ENCODE measurements around the gene MCTP1.

- TF ChIP-seq, protein P1, sequence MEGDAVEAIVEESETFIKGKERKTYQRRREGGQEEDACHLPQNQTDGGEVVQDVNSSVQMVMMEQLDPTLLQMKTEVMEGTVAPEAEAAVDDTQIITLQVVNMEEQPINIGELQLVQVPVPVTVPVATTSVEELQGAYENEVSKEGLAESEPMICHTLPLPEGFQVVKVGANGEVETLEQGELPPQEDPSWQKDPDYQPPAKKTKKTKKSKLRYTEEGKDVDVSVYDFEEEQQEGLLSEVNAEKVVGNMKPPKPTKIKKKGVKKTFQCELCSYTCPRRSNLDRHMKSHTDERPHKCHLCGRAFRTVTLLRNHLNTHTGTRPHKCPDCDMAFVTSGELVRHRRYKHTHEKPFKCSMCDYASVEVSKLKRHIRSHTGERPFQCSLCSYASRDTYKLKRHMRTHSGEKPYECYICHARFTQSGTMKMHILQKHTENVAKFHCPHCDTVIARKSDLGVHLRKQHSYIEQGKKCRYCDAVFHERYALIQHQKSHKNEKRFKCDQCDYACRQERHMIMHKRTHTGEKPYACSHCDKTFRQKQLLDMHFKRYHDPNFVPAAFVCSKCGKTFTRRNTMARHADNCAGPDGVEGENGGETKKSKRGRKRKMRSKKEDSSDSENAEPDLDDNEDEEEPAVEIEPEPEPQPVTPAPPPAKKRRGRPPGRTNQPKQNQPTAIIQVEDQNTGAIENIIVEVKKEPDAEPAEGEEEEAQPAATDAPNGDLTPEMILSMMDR (IDR thresholded peaks at IDR 0.05; ENCODE audit: low read depth, low read length): no peak
- no peak for TF ChIP-seq EZH2phosphoT487 (IDR thresholded peaks at IDR 0.05; ENCODE audit: low read depth)
These were observed 264.5 kb downstream of the MCTP1 start for GRCh38 chr5:95020345-95020744.

Measured in OCI-LY3 (cell line).